Karpas-422 (cell line): Measurements from ENCODE around the gene LPCAT1. TPM values are rescaled to one million over a fixed set of nuclear protein-coding genes. Genes with fewer than 3 reads are reported as not detected.
A peak's percentile ranks its signal among the peaks of the same experiment; 100 is the strongest.

Experiments
- DNase-seq: peaks from one replicate; pipeline ENCODE4 v3.0.0-alpha.2; 2015
- H2AFZ ChIP-seq: fragments of 200-600 bp; sonication (generic); 2 replicates; pipeline ENCODE4 v1.6.1; 2014; ENCODE audit warnings: antibody characterized with exemption, low read length, mixed read lengths
- H3K27ac ChIP-seq: fragments of 200-600 bp; sonication (generic); 2 replicates; pipeline ENCODE4 v1.5.1; 2014; ENCODE audit warnings: mild to moderate bottlenecking, low read length, moderate library complexity
- H3K27me3 ChIP-seq: fragments of 200-600 bp; sonication (generic); 2 replicates; pipeline ENCODE4 v1.6.1; 2014; ENCODE audit warnings: low read length, mixed read lengths
- H3K36me3 ChIP-seq: fragments of 200-600 bp; sonication (generic); 2 replicates; pipeline ENCODE4 v1.6.1; 2014; ENCODE audit warnings: low read length, mixed read lengths; ENCODE audit not compliant: insufficient read depth
- H3K4me1 ChIP-seq: fragments of 200-600 bp; sonication (generic); 2 replicates; pipeline ENCODE4 v1.6.1; 2014; ENCODE audit warnings: mild to moderate bottlenecking, low read length, mixed read lengths
- H3K4me2 ChIP-seq: fragments of 200-600 bp; sonication (generic); 2 replicates; pipeline ENCODE4 v1.6.1; 2014; ENCODE audit warnings: low read length, low read depth, mild to moderate bottlenecking; ENCODE audit not compliant: poor library complexity, severe bottlenecking
- H3K4me3 ChIP-seq: fragments of 200-600 bp; sonication (generic); 2 replicates; pipeline ENCODE4 v1.5.1; 2014; ENCODE audit warnings: mild to moderate bottlenecking, antibody characterized with exemption, low read length, mixed read lengths
- H3K79me2 ChIP-seq: fragments of 200-600 bp; sonication (generic); 2 replicates; pipeline ENCODE4 v1.6.1; 2014; ENCODE audit warnings: mild to moderate bottlenecking, low read length, mixed read lengths
- H3K9ac ChIP-seq: fragments of 200-600 bp; sonication (generic); 2 replicates; pipeline ENCODE4 v1.6.0; 2014; ENCODE audit warnings: low read length
- H3K9me2 ChIP-seq: fragments of 200-600 bp; sonication (generic), shearing (Covaris generic); replicated peaks from 2 replicates; pipeline ENCODE4 v1.6.0; 2014; ENCODE audit warnings: mild to moderate bottlenecking, low read length, moderate library complexity; ENCODE audit not compliant: insufficient read depth
- H3K9me3 ChIP-seq: fragments of 300-700, 200-600 bp; sonication (generic); 2 replicates; pipeline ENCODE4 v1.6.1; 2014; ENCODE audit warnings: low read length, mixed read lengths
- H4K20me1 ChIP-seq: fragments of 200-600 bp; sonication (generic); 2 replicates; pipeline ENCODE4 v1.6.1; 2014; ENCODE audit warnings: mild to moderate bottlenecking, antibody characterized with exemption, low read length, low read depth; ENCODE audit not compliant: insufficient read depth
- total RNA-seq: library from RNA; depleted of rRNA; stranded (reverse); fragments of >200 nt; shearing (Covaris generic); gene quantifications from 2 replicates; pipeline ENCODE4 v1.2.3, GENCODE V29; 2014; ENCODE audit warnings: low replicate concordance

LPCAT1 gene
- total RNA-seq, 1 experiment from 2014 or later: 115 TPM

DNA sequence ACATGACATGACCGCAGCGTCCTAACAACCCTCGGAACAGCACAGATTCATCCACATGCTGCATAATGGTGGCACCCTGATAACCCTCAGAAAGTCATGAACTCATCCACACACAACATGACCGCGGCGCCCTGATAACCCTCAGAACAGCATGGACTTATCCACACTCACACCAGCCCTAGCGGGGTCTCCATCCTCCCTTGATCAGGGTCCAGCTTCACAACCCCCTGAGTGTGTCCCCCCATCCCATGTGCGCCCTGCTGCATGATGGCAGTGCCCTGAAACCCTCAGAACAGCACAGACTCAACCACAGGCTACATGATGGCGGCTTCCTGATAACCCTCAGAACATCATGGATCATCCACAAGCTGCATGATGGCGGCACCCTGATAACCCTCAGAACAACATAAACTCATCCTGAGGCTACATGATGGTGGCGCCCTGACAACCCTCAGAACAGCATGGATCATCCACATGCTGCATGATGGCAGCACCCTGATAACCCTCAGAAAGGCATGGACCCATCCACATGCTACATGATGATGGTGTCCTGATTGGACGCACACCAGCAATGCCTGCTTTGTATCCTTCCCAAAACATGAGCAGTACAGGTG lies 106.8 kb downstream of the LPCAT1 start:
- Histone ChIP-seq H3K9ac (no peak overlapping the region), H3K9me2 (no peaks in the 10 kb centered on the region)
- DNase-seq: no peak

DNA sequence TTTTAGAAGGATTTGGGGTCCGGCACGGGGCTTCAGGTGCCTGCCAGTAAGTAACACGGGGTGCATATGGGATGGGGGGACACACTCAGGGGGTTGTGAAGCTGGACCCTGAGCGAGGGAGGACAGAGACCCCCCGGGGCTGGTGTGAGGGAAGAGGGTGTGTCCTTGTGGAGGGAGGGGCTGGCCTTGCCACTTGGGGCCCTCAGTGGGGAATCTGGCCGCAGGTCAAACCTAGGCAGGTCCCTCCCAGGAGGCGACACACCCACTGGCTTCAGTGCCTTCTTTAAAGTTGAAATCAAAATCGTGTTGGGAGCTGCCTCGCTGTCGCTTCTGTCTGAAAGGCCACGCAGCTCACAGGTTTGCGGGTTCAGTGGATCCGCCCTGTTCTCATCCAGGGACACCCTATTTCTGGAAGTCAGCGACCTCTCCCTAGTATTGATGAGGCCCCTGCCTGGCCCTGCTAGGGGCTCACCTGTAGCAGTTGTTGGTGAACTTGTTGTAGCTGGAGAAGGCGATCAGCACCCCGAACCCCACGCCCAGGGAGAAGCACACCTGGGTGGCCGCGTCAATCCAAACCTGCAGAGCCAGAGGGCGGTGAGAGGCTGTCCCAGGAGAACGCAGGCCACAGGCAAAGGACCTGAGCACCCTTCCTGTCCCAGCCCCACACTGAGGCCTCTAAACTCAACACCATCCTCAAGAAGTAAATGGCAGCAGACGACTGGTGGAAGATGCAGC lies 108.0 kb downstream of the LPCAT1 start:
- Histone ChIP-seq H3K9ac (no peak overlapping the region), H3K27me3 (no peaks in the 10 kb centered on the region), H3K4me1 (no peaks in the 10 kb centered on the region; the same call in 1 of the 2 replicates), H3K9me3 (no peaks in the 10 kb centered on the region), H3K4me2 (no peak overlapping the region), H3K79me2 (no peaks in the 10 kb centered on the region), H4K20me1 (no peaks in the 10 kb centered on the region), H3K4me3 (no peak overlapping the region), H3K9me2 (no peaks in the 10 kb centered on the region), H3K27ac (no peak overlapping the region), H2AFZ (no peak overlapping the region), H3K36me3 (no peaks in the 10 kb centered on the region)
- DNase-seq: no peak

More for the DNA sequence above, 106.8 kb downstream of the LPCAT1 start:
- Histone ChIP-seq H2AFZ (no peak overlapping the region), H3K27me3 (no peaks in the 10 kb centered on the region), H3K79me2 (no peaks in the 10 kb centered on the region), H4K20me1 (no peaks in the 10 kb centered on the region), H3K4me1 (no peaks in the 10 kb centered on the region; the same call in 1 of the 2 replicates), H3K4me3 (no peak overlapping the region), H3K36me3 (no peaks in the 10 kb centered on the region), H3K9me3 (no peaks in the 10 kb centered on the region), H3K27ac (no peak overlapping the region), H3K4me2 (no peak overlapping the region)

DNA sequence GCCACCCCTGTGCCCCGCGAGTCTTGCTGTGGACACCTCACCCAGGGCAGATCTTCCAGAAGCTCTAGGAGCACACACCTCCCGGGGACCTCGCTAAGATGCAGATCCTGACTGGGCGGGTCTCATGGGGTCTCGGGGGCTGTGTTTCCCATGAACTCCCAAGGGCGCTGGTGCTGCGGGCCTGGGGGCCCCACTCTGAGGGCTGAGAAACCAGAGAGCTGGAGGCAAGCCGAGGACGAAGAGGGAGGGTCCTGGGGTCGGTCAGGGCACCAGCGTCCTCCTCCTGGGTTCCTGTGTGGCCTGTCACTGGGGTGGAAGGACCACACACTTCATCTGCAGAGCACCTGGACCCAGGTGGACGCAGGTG lies 108.7 kb downstream of the LPCAT1 start:
- Histone ChIP-seq H3K4me2 (no peak overlapping the region), H3K79me2 (no peaks in the 10 kb centered on the region), H2AFZ (no peak overlapping the region), H3K9me2 (no peaks in the 10 kb centered on the region), H3K27ac (no peak overlapping the region), H3K9ac (no peak overlapping the region), H3K4me1 (no peaks in the 10 kb centered on the region; the same call in 1 of the 2 replicates), H3K4me3 (no peak overlapping the region), H3K36me3 (no peaks in the 10 kb centered on the region), H3K9me3 (no peaks in the 10 kb centered on the region), H4K20me1 (no peaks in the 10 kb centered on the region), H3K27me3 (no peaks in the 10 kb centered on the region)
- DNase-seq: no peak

DNA sequence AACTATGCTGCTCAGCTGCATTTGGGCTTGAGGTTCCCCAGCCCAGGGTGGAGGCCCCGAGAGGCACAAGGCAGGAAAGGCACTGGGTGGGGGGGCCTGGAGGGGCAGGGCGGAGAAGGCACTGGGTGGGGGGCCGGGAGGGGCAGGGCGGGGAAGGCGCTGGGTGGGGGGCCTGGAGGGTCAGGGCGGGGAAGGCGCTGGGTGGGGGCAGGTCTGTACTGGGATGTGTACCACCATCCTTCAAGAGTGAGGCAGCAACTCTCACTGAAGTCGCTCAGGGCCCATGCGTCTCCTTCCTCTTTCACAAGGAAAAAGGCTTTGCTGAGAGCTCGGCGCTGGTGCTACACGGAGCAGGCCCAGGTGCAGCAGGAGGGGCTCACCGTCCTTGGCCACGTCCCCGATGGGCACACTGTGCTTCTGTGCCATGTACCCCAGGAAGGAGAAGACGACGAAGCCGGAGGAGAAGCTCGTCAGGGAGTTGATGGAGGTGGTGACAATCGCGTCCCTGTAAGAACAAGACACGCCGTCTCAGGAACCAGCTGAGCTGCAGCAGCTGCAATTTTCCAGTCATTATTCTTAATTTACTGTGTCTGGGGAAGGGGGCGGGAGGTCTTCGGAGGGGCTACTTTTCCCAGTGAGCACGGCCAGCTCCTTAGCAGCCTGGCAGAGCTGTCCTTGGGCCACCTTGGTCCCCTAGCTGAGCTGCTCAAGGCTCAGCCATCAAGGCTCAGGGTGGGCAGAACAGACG lies 109.3 kb downstream of the LPCAT1 start:
- peak; percentile 63 for DNase-seq
- H3K4me2 ChIP-seq: no peak overlapping the region
- H3K9me2 ChIP-seq: no peaks in the 10 kb centered on the region
- H2AFZ ChIP-seq: no peak overlapping the region
- H3K36me3 ChIP-seq: no peaks in the 10 kb centered on the region
- no peaks in the 10 kb centered on the region for H3K27me3 ChIP-seq
- H3K4me1 ChIP-seq: no peaks in the 10 kb centered on the region; the same call in 1 of the 2 replicates
- no peaks in the 10 kb centered on the region for H3K79me2 ChIP-seq
- no peak overlapping the region for H3K27ac ChIP-seq
- H3K4me3 ChIP-seq: no peak overlapping the region
- no peaks in the 10 kb centered on the region for H4K20me1 ChIP-seq
- H3K9me3 ChIP-seq: no peaks in the 10 kb centered on the region
- no peak overlapping the region for H3K9ac ChIP-seq

DNA sequence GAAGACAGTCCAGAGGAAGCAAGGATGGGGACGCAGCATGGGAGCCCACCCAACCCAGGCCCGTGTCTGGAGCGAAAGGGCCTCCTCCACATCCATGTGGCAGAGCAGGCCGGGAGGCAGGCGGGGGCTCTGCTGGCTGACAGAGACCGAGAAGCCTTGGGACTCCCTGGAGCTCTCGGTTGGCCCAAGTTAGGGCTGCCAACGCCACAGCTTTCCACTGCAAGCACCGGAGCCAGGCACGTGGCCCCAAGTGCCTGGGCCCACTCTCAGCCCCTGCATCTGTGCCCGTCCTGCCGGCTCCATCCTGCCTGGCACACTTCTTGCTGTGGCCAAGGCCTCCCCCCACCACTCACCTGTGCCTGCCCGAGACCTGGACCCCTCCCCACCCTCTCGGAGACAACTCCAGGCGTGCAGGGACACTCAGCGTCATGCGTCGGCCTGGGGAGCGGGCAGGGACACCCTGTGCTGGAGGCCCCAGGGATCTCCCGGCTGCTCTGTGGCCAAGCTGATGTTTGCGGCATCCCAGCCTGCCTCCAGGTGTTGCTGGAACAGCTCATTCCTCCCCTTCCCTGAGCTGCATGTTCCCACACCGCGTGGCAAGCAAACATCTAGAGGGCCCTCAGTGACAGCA lies 110.0 kb downstream of the LPCAT1 start:
- no peaks in the 10 kb centered on the region for H3K9me3 ChIP-seq
- no peak overlapping the region for H3K27ac ChIP-seq
- DNase-seq: no peak
- no peaks in the 10 kb centered on the region; the same call in 1 of the 2 replicates for H3K4me1 ChIP-seq
- H3K9ac ChIP-seq: no peak overlapping the region
- H3K36me3 ChIP-seq: no peaks in the 10 kb centered on the region
- no peaks in the 10 kb centered on the region for H3K27me3 ChIP-seq
- H3K4me3 ChIP-seq: no peak overlapping the region
- no peaks in the 10 kb centered on the region for H3K79me2 ChIP-seq
- H3K4me2 ChIP-seq: no peak overlapping the region
- no peak overlapping the region for H2AFZ ChIP-seq
- H4K20me1 ChIP-seq: no peaks in the 10 kb centered on the region
- H3K9me2 ChIP-seq: no peaks in the 10 kb centered on the region

DNA sequence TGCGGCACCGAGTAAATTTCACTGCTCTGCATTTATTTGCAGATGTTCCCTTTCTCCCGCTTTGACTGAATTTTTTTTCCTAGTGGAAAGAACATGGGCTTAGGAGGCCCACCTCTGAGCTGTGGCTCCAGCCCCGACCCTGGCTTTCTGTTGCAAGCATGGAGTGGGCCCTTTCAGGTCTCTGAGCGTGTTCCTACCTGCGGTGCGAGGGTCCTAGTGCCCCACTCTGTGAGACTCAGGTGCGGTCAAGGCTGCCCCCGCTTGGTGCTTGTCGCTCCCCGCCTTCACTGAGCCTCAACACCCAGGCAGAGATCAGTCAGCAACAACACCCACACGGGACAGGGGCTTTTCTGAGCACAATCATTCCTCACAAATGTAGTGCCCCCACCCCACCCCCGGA lies 110.5 kb downstream of the LPCAT1 start:
- H3K27me3 ChIP-seq: no peaks in the 10 kb centered on the region
- H3K9ac ChIP-seq: no peak overlapping the region
- H4K20me1 ChIP-seq: no peaks in the 10 kb centered on the region
- no peaks in the 10 kb centered on the region for H3K9me3 ChIP-seq
- no peak overlapping the region for H3K4me3 ChIP-seq
- DNase-seq: no peak
- no peak overlapping the region for H3K27ac ChIP-seq
- no peak overlapping the region for H3K4me2 ChIP-seq
- H3K9me2 ChIP-seq: no peaks in the 10 kb centered on the region
- H3K79me2 ChIP-seq: no peaks in the 10 kb centered on the region
- H3K36me3 ChIP-seq: no peaks in the 10 kb centered on the region
- no peak overlapping the region for H2AFZ ChIP-seq
- no peaks in the 10 kb centered on the region; the same call in 1 of the 2 replicates for H3K4me1 ChIP-seq

DNA sequence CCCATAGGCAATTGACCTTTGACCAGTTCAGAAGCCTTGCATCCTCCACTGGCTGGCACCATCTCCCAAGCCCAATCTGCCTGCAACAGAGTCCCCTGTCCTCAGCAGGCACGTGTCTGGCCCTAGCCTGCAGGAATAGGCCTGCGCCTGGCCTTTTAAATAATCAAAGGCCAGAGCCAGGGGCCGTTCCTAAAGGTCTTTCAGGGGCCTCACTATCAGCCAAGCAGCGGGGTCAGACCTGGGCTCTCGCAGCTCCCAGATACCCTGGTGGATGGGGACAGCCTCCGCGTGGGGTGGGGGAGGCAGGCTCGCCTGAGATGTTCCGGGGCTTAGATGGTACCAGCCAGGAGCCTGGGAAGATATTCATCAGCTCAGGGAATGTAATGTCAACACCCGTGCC lies 111.1 kb downstream of the LPCAT1 start:
- Histone ChIP-seq H2AFZ (no peak overlapping the region), H3K27me3 (no peaks in the 10 kb centered on the region), H3K4me3 (no peak overlapping the region), H3K79me2 (no peaks in the 10 kb centered on the region), H3K9me3 (no peaks in the 10 kb centered on the region), H4K20me1 (no peaks in the 10 kb centered on the region), H3K9ac (no peak overlapping the region), H3K9me2 (no peaks in the 10 kb centered on the region), H3K4me1 (no peaks in the 10 kb centered on the region; the same call in 1 of the 2 replicates), H3K27ac (no peak overlapping the region), H3K4me2 (no peak overlapping the region), H3K36me3 (no peaks in the 10 kb centered on the region)
- DNase-seq: no peak

DNA sequence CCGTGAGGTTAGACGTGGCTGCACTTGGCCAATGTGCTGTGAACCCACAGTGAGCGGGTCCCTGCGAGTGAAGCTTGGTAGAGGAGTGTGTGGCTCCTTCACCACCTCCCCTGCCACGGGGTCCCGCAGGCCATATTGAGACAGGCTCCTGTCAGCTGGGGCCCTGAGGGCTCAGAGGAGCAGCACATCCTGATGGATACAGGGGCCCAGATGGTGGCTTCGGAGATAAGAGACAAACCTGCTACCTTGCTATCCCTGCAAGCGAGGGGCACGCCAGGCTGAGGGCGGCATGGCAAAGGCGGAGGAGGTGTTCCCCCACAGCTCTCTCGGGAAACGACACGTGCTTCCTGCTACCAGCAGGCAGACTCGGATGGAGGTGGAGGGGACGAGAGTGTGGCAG lies 111.6 kb downstream of the LPCAT1 start:
- Histone ChIP-seq H4K20me1 (no peaks in the 10 kb centered on the region), H3K9me3 (no peaks in the 10 kb centered on the region), H3K4me2 (no peak overlapping the region), H2AFZ (no peak overlapping the region), H3K27me3 (no peaks in the 10 kb centered on the region), H3K9me2 (no peaks in the 10 kb centered on the region), H3K36me3 (no peaks in the 10 kb centered on the region), H3K27ac (no peak overlapping the region), H3K9ac (no peak overlapping the region), H3K79me2 (no peaks in the 10 kb centered on the region), H3K4me3 (no peak overlapping the region), H3K4me1 (no peaks in the 10 kb centered on the region; the same call in 1 of the 2 replicates)
- DNase-seq: peak; percentile 56
